Cerebellar cortex (tissue), 1 donor: ENCODE data around the gene TIMP1.
A peak's percentile ranks its signal among the peaks of the same experiment; 100 is the strongest.

Experiments used
- DNase-seq: peaks from one replicate; pipeline ENCODE4 v3.0.0-alpha.2; 2015; ENCODE audit warnings: low spot score

TIMP1 gene

DNA sequence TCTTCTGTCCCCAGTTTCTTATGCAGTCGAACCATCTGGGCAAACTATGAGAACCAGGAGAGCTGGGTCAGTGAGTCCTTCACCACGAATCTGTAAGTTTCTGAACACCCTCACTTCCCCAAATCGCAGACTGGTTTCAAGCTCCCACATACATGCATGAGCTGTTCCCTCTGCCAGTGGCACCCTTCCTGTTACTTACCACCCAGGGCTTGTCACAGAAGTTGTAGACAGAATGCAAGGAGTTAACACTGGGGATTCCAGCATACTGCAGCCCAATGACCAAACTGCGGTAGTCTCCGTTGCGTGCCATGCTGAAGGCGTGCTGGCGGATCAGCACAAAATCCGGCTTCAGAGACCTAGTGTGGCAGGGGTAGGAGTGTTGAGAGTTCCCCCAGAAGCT lies 22.8 kb downstream of the TIMP1 start:
- DNase-seq, result no peak

DNA sequence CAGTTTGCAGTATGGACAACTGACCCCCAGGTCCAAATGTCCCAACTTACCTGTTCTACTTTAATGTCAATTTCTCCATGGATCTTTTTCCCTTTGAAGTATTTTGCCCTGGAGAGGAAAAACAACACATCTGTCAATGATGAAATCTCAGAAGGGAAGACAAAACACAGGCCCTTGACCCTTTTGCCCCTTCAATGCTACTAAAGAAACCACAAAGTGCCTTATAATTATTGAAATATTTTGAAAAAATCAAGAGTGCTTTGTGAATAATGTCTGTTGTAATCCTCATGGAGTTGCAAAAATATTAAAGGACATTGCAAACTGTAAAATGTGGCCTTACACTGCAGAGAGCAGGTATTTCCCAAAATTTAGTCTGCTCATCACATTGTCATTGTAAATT lies 24.9 kb downstream of the TIMP1 start:
- DNase-seq, result no peak

DNA sequence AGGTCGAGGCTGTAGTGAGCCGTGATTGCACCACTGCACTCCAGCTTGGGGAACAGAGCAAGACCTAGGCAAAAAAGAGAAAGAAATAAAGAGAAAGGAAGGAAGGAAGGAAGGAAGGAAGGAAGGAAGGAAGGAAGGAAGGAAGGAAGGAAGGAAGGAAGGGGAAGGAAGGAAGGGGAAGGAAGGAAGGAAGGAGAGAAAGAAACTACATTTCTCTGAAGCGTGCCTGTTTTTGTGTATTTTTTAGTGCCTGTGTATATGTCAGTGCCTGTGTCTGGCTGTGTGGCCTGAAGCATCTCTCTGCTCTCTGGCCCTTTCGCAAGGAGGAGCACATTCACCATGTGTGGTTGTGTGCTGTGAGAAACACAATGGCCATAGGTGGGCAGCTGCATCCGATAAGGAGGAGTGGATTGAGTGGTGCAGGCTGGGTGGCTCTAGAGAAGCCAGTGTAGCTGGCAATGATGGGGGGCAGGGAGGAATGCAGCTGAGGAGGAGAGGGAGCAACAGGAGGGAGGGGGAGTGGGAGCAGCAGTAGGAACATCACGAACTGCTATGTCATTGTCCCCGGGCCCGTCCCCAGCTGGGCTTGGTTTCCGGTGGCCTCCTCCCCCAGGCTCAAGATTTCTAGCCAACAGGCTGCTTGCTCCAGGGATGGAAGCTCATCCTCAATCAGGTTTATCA lies 26.0 kb downstream of the TIMP1 start:
- no peak for DNase-seq

DNA sequence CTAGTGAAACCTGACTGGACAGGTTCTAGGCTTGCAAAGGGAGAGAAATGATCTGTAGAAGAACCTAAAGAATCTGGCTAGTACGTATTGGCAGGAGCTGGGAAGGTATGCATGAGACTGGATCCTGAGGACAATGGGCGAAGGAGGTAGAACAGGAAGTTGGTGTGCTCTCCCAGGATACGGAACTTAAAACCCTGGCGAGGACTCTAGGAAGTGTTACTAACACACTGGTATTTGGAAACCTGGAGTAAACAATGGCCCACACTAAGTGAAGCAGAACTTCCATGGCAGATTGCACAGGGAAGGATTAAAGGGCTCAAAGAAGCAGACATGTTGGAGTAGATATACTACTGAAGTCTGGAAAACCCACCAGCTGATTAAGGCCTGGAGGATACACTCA lies 28.3 kb downstream of the TIMP1 start:
- no peak for DNase-seq

DNA sequence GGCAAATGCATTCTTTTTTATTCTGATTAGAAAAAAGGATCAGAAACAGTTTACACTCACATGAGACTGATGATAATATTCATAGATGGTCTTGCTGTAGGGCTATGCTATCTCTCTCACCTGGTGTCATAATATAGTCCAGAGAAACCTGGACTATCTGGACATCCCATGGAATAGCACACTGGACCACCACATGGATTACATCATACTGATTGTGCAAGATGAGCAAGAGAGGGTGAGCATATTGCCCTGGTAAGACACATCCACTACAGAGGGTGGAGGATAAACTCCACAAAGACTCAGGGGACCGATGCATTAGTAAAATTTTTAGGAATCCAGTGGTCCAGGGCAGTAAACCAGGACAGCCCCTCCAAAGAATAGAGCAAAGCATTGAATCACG lies 29.3 kb downstream of the TIMP1 start:
- DNase-seq, result no peak

DNA sequence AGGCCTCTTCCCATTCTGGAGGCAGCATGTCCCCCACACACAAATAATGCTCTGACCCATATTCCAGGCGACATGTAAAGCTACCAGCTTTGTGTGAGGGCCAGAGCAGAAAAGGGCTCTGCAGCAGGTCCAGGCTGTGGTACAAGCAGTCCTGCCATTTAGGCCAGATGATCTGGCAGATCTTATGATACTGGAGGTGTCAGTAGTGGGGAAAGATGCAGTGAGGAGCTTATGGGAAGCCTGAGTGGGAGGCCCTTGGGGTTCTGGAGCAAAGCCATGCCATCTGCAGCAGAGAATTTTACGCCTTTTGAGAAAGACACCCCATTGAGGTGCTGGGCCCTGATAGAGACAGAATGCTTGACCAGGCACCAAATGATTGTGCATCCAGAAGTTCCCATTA lies 29.7 kb downstream of the TIMP1 start:
- peak; percentile 72 for DNase-seq

DNA sequence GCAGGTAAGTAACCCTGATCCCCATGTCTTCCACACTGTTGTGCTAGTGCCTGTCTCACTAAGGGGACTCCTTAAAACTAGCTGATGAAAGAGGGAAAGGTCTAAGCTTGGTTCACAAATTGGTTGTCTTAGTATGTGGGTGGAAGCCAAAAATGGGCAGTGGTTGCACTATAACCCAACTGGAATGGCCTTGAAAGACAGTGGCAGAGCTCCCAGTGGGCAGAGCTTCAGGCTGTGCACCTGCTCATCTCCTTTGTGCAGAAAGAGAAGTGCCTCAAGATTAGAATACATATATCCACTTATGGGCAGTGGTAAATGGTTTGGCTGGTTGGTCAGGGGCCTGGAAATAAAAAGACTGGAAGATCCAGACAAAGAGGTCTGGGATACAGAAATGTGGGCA lies 30.2 kb downstream of the TIMP1 start:
- no peak for DNase-seq

DNA sequence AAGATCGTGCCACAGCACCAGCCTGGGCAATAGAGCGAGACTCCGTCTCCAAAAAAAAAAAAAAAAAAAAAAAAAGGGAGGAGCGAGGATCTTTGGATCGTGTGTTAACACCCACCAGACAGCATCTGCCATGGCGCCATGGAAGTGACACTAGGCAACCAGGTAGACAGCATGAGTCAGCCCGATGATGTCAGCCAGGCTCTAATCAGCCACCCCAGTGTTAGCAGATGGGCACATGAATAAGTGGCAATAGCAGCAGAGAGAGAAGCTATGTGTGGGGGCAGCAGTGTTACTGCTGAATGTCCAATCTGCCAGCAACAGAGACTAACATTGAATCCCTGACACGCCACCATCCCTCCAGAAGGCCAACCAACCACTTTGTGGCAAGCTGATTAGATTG lies 30.8 kb downstream of the TIMP1 start:
- peak; percentile 63 for DNase-seq

DNA sequence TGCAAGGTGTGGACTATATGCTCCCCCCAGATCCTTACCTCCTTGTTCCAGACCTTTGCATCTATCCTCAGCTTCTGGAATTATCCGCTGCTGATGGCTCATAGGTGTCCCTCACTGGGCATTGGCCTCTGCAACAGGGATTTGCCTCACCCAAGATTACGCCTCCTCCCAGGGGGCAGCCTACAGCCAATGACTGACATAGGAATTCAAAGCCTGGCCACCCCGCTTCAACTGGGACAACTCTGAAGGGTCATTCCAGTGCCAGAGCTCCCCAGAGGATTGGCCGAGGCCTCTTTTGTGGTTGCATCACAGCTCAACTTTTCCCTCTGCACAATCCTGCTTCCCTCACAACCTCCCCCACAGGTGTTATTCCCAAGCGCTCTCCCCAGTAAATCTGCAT lies 32.4 kb downstream of the TIMP1 start:
- no peak for DNase-seq

DNA sequence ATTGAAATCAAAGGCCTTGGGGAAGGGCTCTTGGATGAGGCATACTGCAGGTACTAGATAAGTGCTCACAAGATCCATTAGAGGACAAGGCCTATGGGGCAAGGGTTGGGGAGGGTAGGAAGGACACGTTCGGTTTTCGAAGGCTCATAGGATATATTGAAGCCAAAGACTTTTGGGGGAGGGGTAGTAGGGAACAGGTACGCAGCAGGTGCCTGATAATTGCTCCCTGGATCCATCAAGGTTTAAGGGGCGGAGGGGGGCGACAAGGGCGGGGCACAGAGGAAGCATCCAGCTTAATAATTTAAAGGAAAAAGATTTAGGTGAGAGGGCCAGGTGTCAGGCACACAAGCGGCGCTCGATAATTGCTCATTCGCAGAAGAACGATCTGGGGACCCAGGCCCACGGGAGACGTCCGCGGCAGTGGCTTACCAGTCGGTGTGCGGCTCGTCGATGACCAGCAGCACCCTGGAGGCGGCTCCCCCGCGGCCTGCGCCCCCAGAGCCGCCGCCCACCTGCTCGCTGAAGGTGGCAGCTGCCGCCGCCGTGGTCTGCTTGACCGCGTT lies 36.8 kb downstream of the TIMP1 start:
- DNase-seq, result no peak

DNA sequence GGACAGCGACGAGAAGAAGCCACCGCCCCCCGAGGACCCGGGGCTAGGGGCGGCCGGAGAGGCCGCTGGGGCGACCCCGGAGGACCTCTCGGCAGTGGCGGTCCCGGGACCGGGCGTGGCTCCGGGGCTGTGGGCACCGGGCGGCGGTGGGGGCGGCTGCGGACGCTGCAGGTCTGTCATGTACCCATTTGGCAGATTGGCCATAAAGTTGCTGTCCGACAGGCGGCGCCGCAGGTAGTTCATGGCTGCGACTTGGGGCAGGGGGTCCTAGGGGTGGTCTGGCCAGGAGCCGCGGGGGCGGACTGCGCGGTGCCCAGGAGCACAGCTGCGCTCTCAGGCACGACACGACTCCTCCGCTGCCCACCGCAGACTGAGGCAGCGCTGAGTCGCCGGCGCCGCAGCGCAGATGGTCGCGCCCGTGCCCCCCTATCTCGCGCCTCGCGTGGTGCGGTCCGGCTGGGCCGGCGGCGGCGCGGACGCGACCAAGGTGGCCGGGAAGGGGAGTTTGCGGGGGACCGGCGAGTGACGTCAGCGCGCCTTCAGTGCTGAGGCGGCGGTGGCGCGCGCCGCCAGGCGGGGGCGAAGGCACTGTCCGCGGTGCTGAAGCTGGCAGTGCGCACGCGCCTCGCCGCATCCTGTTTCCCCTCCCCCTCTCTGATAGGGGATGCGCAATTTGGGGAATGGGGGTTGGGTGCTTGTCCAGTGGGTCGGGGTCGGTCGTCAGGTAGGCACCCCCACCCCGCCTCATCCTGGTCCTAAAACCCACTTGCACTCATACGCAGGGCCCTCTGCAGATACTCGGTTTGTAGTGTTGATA lies 37.5 kb downstream of the TIMP1 start, which contains the start of gene SYN1:
Gene SYN1, minus strand, starts transcription at position 372 of the 817 bp plus-strand sequence. Its CDS starts 129 bp downstream, at position 243.
- DNase-seq, result peak; percentile 76

DNA sequence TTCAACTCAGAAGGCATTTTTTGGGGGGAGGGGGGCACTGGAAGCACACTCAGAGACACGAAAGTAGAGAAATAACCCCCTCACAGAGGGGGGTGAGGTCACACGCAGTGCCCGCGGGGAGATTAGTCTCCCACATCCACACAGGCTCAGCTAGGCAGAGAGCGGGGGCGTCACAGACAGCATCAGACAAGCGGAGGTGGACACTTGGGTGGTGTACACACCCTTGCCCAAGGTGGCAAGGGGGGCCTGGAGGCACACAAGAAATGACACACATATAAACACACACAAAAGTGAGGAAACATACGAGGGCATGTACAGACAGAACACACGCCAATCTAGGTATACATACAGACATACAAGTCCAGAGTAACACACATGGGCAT lies 38.1 kb downstream of the TIMP1 start:
- DNase-seq, result no peak

DNA sequence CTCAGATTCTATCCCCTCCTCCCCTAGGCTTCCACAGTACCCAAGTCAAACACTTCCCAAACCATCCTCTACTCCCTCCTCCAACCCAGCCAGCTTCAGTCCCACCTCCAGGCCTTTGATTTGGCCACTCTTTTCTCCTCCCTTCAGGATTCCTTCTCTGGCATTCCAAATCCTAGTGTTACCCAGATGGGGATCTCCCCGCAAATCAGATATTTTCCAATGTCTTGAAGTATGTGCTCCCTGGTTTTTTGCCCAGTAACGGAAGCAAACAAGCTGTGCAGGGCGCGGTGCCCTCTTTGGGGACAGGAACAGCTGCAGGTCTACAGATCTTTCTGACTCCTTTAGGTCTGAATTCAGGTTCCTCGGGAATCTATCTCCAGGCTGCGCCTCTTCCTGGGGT lies 39.6 kb downstream of the TIMP1 start:
- DNase-seq, result no peak

DNA sequence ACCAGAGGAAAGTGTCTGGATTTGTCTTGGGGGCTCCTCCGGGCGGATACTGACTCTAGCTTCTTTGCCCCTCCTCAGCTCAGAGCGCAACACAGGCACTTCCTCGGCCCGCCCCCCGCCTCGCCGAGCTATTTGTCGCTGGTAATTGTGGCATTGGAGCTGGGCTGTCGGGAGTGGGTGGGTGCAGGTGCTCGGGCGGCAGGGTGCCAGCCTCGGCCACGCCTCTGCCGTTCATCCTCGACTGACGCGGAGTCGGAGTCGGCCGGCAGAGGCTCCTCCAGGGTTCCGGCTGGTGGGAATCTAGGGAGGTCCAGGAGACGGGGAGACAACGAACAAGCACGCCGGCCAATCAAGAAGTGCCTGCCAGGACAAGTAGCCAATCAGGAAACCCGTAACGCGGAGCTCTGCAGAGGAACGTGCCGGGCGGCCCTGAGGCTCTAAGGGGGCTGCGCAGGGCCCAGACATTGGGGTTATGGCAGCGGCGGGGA lies 41.3 kb downstream of the TIMP1 start:
- DNase-seq, result peak; percentile 87

DNA sequence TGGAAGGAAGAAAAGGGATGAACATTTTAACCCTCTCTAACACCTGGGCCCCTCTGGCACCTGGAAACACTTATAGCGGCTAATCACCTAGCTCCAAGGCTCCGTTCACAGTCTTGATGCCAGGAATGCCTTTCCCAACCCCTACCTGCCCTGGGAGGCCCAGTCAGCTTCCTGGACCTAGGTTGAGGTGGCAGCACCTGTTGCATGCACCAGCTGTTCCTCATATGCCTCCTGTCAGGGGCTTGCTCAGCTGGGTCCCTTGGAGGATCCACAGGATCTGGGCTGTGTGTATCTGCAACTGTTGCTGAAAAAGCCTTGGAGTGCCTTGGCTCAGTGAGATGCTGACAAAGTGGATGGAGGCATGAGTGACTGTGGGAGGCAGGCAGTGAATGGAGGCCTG lies 43.1 kb downstream of the TIMP1 start:
- no peak for DNase-seq

DNA sequence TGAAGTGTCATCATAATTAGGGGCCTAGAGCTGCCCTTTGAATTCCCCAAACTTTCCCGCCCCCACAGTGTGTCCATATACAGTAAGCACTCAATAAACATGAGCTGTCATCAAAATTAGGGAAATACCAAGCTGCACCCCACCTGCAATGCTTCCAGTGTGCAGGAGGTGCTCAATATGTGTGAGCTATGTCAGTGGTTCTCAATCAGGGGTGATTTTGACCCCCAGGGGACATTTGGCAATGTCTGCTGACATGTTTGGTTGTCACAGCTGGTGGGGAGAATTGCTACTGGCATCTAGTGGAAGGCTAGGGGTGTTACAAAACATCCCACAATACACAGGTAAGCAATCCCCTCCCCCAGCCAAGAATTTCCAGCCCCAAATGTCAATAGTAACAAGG lies 46.7 kb downstream of the TIMP1 start:
- no peak for DNase-seq

DNA sequence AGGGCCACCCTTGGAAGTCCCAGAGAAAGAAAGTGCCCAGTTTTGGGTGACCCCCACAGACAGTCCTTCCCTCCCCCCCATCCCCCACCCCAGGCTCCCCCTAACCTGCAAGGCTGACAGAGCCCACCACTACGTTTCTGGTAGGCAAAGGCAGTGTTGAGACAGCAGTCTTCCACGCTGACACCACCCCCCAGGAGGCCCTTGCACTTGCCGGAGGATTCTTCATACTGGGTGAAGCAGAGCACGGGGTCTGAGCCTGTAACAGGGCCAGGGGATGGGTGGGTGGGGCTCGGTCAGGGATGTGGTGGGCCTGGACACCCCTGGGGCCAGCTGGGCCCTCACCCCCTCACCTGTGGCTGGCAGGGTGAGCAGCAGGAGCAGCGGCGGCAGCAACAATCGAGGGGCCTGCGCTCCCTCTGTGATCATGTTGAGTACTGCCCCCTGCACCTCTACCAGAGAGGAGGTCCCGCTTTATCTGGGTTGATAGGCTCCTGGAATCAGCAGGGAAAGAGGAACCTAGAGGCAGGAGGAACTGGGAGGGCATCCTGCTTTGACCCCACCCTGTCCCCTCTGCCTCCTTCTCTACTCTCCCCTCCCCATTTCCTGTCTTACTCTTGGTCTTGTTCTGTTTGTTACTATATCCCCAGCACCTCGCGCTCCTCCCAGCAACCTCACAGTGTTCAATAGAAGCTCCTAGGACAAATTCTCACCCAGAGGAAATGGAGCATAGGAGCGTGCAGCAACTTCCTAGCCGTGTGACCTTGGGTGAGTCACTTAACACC lies 47.4 kb downstream of the TIMP1 start, which contains the start of gene CFP:
Gene CFP, minus strand, starts transcription at position 512 of the 782 bp plus-strand sequence. Its CDS starts 86 bp downstream, at position 426.
- no peak for DNase-seq

DNA sequence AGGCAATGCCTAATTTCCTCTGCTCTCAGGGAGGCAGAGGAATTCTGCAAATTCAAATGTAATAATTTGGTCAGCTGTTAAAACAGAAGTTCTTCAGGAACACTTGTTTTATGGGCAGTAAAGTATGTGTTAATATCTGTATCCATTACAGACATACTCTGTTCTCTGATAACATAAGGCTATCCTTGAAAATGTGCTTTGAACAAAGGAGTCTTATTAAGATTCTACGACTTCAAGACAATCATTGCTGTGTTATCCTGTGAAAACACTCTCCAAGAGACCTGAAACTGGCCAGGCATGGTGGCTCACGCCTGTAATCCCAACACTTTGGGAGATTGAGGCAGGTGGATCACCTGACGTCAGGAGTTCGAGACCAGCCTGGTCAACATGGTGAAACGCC lies 49.4 kb downstream of the TIMP1 start:
- DNase-seq, result no peak

DNA sequence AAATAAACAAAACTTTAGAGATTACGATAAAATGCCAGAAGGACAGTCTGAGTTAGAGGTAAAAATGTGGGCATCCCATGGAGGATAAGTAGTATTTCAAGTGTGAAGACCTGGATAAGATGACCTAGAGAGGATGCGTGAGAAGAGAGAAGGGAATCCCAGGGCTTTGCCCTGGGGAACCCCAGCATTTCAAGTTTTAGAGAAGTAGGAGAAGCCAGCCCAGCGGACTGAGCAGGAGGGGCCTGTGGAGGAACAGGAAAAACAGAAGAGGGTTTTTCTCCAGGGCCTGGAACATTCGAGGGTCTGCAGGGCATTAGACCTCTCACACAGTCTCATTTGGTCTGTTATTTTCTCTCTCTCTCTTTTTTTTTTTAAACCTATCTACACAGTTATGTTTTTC lies 50.4 kb downstream of the TIMP1 start:
- no peak for DNase-seq

DNA sequence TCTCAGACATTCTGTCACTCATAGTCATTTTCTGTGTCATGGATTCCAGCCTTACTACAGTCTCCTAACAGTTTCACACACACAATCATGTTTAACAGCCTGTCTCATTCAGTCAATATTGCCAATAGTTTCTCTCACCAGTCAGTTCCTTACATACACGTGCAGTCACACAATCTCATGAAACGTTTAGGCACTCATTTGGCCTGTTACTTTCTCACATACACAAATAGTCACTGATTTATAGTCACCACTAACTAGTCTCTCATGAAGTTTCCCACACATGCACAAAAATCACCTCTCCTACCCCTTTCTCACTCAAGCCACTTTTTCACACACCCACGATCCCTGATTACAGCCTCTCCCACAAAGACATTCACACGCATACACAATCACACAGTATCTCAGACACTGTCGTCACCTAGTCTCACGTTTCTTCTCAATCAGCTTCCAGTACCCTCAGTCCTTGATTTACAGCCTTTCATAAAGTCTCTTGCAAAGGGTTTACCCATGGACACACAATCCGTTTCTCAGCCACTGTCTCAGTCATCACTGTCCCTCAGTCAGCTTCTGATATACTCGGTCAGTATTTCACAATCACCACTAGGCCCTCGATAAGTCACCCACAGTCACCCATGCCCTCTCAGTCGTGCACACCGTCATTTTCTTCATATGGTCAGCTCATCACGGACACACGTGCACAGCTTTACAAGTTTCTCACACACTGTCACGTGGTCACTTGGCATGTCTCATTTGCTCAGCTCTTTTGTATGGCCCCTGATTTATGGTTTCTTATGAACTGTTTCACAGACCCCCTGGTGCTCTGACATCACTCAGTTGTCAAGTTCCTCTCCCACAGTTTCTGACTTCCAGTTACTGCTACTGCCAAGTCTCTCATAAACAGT lies 51.7 kb downstream of the TIMP1 start:
- DNase-seq, result no peak
